ENCODE data around the gene LNX2. TPM values are rescaled to one million over a fixed set of nuclear protein-coding genes. Genes with fewer than 3 reads are reported as not detected.

LNX2 gene
- total RNA-seq, 2 donors from 2014 or later, result 4.1 TPM

- no peaks in the 10 kb centered on the region for H3K36me3 Mint-ChIP-seq (ENCODE audit: low read depth)
- peaks cover 26% of the 10 kb centered on the region for H3K4me1 Mint-ChIP-seq
- H3K9me3 Mint-ChIP-seq, result no peaks in the 10 kb centered on the region
- no peak overlapping the region for H3K4me3 Mint-ChIP-seq
- H3K27ac Mint-ChIP-seq, result no peak overlapping the region
- H3K27me3 Mint-ChIP-seq, result no peaks in the 10 kb centered on the region
- ATAC-seq (replicated peaks), result no peak
Observed at GRCh38 chr13:27607125-27607524, 13.2 kb downstream of the LNX2 start.

GRCh38 chr13:27605610-27606200 is 14.6 kb downstream of the LNX2 start:
- Mint-ChIP-seq H3K4me1 (peaks cover 24% of the 10 kb centered on the region), H3K36me3 (ENCODE audit: low read depth) (no peaks in the 10 kb centered on the region), H3K27me3 (no peaks in the 10 kb centered on the region), H3K9me3 (no peaks in the 10 kb centered on the region), H3K27ac (no peak overlapping the region), H3K4me3 (no peak overlapping the region)
- no peak for ATAC-seq (replicated peaks)

- no peak overlapping the region for H3K4me3 Mint-ChIP-seq
- no peak overlapping the region for H3K27ac Mint-ChIP-seq
- peaks cover 26% of the 10 kb centered on the region for H3K4me1 Mint-ChIP-seq
- no peaks in the 10 kb centered on the region for H3K9me3 Mint-ChIP-seq
- H3K36me3 Mint-ChIP-seq (ENCODE audit: low read depth), result no peaks in the 10 kb centered on the region
- ATAC-seq (replicated peaks), result no peak
- no peaks in the 10 kb centered on the region for H3K27me3 Mint-ChIP-seq
Observed at GRCh38 chr13:27605099-27605498, 15.2 kb downstream of the LNX2 start.

DNA sequence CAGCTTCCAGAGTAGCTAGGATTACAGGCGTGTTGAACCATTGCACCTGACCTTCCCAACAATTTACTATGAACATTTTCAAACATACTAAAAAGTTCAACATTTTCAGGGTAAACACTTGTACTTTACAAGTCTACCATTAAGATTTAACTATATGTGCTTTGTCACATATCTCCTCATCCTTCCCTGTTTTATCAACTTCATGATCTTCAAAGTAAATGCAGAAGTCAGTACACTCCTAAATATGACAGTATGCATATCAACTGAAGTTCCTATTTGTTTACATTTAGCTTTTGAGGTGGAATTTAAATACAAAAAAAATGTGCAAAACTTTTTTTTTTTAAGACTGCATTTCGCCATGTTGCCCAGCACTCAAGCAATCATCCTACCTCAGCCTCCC is 18.5 kb downstream of the LNX2 start:
- H3K36me3 Mint-ChIP-seq (ENCODE audit: low read depth), result no peaks in the 10 kb centered on the region
- H3K4me1 Mint-ChIP-seq, result peaks cover 18% of the 10 kb centered on the region
- no peaks in the 10 kb centered on the region for H3K9me3 Mint-ChIP-seq
- no peak overlapping the region for H3K4me3 Mint-ChIP-seq
- H3K27me3 Mint-ChIP-seq, result no peaks in the 10 kb centered on the region
- ATAC-seq (replicated peaks), result no peak
- no peak overlapping the region for H3K27ac Mint-ChIP-seq

- no peaks in the 10 kb centered on the region for H3K27me3 Mint-ChIP-seq
- H3K27ac Mint-ChIP-seq, result no peak overlapping the region
- peaks cover 18% of the 10 kb centered on the region for H3K4me1 Mint-ChIP-seq
- ATAC-seq (replicated peaks), result no peak
- no peaks in the 10 kb centered on the region for H3K36me3 Mint-ChIP-seq (ENCODE audit: low read depth)
- no peak overlapping the region for H3K4me3 Mint-ChIP-seq
- no peaks in the 10 kb centered on the region for H3K9me3 Mint-ChIP-seq
Observed at GRCh38 chr13:27601208-27601607, 19.1 kb downstream of the LNX2 start.

DNA sequence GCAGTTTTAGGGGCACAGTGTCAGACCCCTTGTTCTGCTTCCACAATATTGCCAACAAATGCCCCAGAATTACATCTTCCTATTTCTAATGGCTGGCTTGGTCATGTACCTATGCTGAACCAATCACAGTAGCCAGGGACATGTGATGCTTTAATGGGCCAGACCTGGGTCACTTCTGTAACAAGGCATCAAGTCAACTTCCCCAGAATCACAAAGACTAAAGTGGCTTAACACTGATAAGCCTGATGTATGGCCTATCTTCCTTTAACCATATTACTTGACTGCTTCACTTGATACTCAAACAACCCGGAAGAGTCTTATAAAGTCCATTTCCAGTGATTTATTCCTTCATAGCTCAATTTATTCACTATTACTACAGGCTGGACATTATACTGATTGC is 19.6 kb downstream of the LNX2 start:
- H3K9me3 Mint-ChIP-seq, result no peaks in the 10 kb centered on the region

GRCh38 chr13:27599845-27600553 is 20.3 kb downstream of the LNX2 start:
- no peak overlapping the region for H3K27ac Mint-ChIP-seq
- H3K4me1 Mint-ChIP-seq, result peaks cover 12% of the 10 kb centered on the region
- H3K4me3 Mint-ChIP-seq, result no peak overlapping the region
- no peaks in the 10 kb centered on the region for H3K9me3 Mint-ChIP-seq
- no peaks in the 10 kb centered on the region for H3K27me3 Mint-ChIP-seq
- peak; percentile 57 for ATAC-seq (replicated peaks)
- no peaks in the 10 kb centered on the region for H3K36me3 Mint-ChIP-seq (ENCODE audit: low read depth)

More for the DNA sequence above, 19.6 kb downstream of the LNX2 start:
- Mint-ChIP-seq H3K4me1 (peaks cover 14% of the 10 kb centered on the region), H3K4me3 (no peak overlapping the region), H3K27ac (no peak overlapping the region), H3K36me3 (ENCODE audit: low read depth) (no peaks in the 10 kb centered on the region), H3K27me3 (no peaks in the 10 kb centered on the region)
- no peak for ATAC-seq (replicated peaks)

DNA sequence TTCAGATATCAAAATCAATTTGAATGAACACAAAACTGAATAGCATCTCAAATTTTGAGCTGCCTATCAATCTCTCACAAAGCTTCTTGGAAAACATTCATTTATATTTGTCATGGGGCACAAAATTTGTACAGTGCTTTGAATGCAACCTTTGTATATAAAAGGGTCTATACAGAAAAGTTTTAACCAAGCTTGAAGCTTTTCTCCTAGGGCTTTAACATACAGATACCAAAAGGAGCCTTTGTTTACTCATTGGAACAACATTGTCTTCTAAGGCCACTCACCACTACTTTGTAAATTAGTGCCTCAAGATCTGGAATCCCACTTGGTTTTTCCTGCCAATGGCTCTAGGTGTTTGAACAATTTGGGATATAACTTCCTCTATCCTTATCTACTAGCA is 21.2 kb downstream of the LNX2 start:
- Mint-ChIP-seq H3K36me3 (ENCODE audit: low read depth) (no peaks in the 10 kb centered on the region), H3K27ac (no peak overlapping the region), H3K4me1 (peaks cover 12% of the 10 kb centered on the region), H3K4me3 (no peak overlapping the region), H3K9me3 (no peaks in the 10 kb centered on the region), H3K27me3 (no peaks in the 10 kb centered on the region)
- ATAC-seq (replicated peaks), result no peak

DNA sequence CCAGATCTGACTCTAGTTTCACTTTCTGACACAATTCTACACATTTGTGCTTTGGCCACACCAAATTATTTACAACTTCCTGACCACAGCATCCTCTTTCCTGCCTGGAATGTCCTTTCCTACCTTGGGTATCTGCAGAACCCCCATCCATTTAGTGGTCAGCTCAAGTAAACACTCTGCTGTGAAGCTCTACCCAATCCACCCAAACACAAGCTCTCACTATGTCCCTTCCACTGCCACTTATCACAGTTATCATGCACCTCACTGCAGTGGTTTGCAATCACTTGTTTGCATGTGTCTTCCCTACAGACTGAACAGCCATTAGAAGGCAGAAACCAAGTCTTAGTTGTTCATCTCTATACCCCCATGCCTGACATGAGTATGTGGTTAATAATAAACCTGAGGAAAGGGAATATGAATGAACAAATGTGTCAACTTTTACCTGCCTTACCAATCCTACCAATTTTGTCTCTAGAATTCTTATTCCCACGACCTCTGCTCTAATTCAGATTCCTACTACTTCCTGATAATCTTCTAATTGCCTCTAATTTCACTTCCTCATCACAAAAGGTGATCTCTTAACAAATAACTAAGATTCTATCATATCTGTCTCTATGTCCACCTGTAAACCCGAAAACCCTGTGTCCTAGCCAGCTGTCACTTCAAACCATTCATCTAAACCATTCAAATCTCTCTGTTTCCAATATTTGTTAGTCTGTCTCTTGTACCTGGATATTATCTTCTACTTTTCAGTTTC is 25.1 kb downstream of the LNX2 start:
- Mint-ChIP-seq H3K36me3 (ENCODE audit: low read depth) (no peaks in the 10 kb centered on the region), H3K27me3 (no peaks in the 10 kb centered on the region), H3K4me1 (peaks cover 4% of the 10 kb centered on the region), H3K27ac (no peak overlapping the region), H3K4me3 (no peak overlapping the region), H3K9me3 (no peaks in the 10 kb centered on the region)
- no peak for ATAC-seq (replicated peaks)

- ATAC-seq (replicated peaks), result peak; percentile 56
- Mint-ChIP-seq H3K9me3 (no peaks in the 10 kb centered on the region), H3K27me3 (no peaks in the 10 kb centered on the region), H3K4me1 (no peaks in the 10 kb centered on the region), H3K4me3 (no peak overlapping the region), H3K36me3 (ENCODE audit: low read depth) (no peaks in the 10 kb centered on the region), H3K27ac (no peak overlapping the region)
Observed at GRCh38 chr13:27593267-27593666, 27.1 kb downstream of the LNX2 start.

- H3K27ac Mint-ChIP-seq, result no peak overlapping the region
- no peak overlapping the region for H3K4me3 Mint-ChIP-seq
- H3K36me3 Mint-ChIP-seq (ENCODE audit: low read depth), result no peaks in the 10 kb centered on the region
- H3K9me3 Mint-ChIP-seq, result no peaks in the 10 kb centered on the region
- no peak for ATAC-seq (replicated peaks)
- H3K4me1 Mint-ChIP-seq, result no peaks in the 10 kb centered on the region
- no peaks in the 10 kb centered on the region for H3K27me3 Mint-ChIP-seq
Observed at GRCh38 chr13:27592865-27593264, 27.5 kb downstream of the LNX2 start.

DNA sequence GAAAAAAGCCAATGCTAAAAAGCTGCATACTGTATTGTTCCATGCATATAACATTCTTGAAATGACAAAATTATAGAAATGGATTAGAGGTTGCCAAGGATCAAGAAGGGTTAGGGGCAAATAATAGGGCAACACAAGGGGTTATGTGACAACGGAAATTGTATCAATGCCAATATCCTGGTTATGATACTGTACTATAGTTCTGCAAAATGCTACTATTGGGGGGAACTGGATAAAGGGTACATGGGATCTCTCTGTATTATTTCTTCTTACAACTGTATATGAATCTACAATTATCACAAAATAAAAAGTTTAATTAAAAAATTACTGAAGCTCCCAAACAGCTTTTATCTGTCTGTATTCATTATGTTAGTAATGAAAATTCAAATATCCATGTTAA is 31.9 kb downstream of the LNX2 start:
- ATAC-seq (replicated peaks), result no peak
- Mint-ChIP-seq H3K27me3 (no peaks in the 10 kb centered on the region), H3K27ac (no peak overlapping the region), H3K36me3 (ENCODE audit: low read depth) (no peaks in the 10 kb centered on the region), H3K4me1 (peaks cover 14% of the 10 kb centered on the region), H3K4me3 (no peak overlapping the region), H3K9me3 (no peaks in the 10 kb centered on the region)

DNA sequence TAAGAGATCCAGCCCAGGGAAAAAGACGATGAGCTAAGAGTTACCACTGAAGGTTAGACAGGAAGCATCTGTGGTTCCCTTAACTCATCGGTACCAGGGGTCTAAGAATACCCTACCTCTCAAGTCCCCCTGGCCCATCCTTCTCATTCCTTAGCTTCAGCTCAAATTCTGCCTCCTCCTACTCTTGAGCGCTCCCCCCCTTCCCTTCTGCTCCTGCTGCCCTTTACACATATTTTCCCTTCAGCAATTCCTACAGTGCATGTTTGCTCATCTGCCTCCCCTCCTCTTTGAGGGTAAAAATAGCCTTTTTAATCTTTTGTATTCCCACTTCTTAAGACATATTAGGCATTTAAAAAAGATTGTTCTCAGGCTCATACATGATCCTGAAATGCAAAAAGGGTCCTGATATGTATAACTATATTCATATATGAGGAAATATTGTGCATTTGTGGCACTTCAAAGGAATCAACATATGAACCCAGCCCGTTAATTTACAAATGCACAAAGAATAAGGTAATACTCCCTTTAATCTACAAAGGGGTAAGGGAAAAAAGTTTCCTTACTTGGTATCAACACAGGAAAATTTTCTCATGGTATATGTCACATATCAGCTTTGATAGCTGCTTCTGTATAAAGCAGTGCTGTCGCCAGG is 33.1 kb downstream of the LNX2 start:
- H3K27me3 Mint-ChIP-seq, result no peaks in the 10 kb centered on the region
- H3K4me3 Mint-ChIP-seq, result no peak overlapping the region
- ATAC-seq (replicated peaks), result no peak
- no peaks in the 10 kb centered on the region for H3K9me3 Mint-ChIP-seq
- no peak overlapping the region for H3K27ac Mint-ChIP-seq
- peaks cover 16% of the 10 kb centered on the region for H3K4me1 Mint-ChIP-seq
- H3K36me3 Mint-ChIP-seq (ENCODE audit: low read depth), result no peaks in the 10 kb centered on the region

GRCh38 chr13:27583645-27584044 is 36.7 kb downstream of the LNX2 start:
- ATAC-seq (replicated peaks), result no peak
- Mint-ChIP-seq H3K36me3 (ENCODE audit: low read depth) (peaks cover 14% of the 10 kb centered on the region), H3K27me3 (no peaks in the 10 kb centered on the region), H3K4me1 (peaks cover 16% of the 10 kb centered on the region), H3K4me3 (peak overlapping the region; percentile 42), H3K27ac (peak overlapping the region; percentile 59), H3K9me3 (no peaks in the 10 kb centered on the region)
